Hepatocyte (in vitro differentiated cells): ENCODE data around the gene FBXO8.

Experiments used
- CTCF ChIP-seq: fragments of 200-600 bp; sonication (generic); IDR thresholded peaks from 2 replicates; pipeline ENCODE4 v1.5.1; 2016; ENCODE audit warnings: antibody characterized with exemption, mild to moderate bottlenecking; ENCODE audit not compliant: poor library complexity
- EZH2 ChIP-seq: fragments of 200-600 bp; sonication (generic); IDR thresholded peaks from 2 replicates; pipeline ENCODE4 v1.6.1; 2016; ENCODE audit warnings: antibody characterized with exemption, mild to moderate bottlenecking, borderline replicate concordance

GRCh38 chr4:174312993-174313392 is 29.5 kb upstream of the FBXO8 start:
- TF ChIP-seq CTCF (no peak), EZH2 (no peak)
